Limb (tissue), 2 donors: Measurements from ENCODE around the gene ZNF580.
A peak's percentile ranks its signal among the peaks of the same experiment; 100 is the strongest.

Source experiments
- DNase-seq, 2 donors: peaks; one replicate each; pipeline ENCODE4 v3.0.0-alpha.2; 2016; ENCODE audit errors: extremely low spot score in 2 of 2

ZNF580 gene

GRCh38 chr19:55645512-55645881, 4.7 kb downstream of the ZNF580 start:
- no peak for DNase-seq

GRCh38 chr19:55646889-55647731, 6.3 kb downstream of the ZNF580 start:
- no peak for DNase-seq

- DNase-seq = peak; percentile 80 to 90
Measured at GRCh38 chr19:55647732-55648584, 7.2 kb downstream of the ZNF580 start, which contains the start of gene CCDC106. TSS of gene CCDC106 (plus strand) at chr19:55648212. CDS start at chr19:55649047, 835 bp downstream.

GRCh38 chr19:55648585-55649267, 7.9 kb downstream of the ZNF580 start:
- DNase-seq = peak in 1 of 2 donors; percentile 38

- DNase-seq = peak in 1 of 2 donors; percentile 28
Measured at GRCh38 chr19:55649268-55650125, 8.7 kb downstream of the ZNF580 start.

- no peak for DNase-seq
Measured at GRCh38 chr19:55650126-55650557, 9.3 kb downstream of the ZNF580 start.

GRCh38 chr19:55650602-55651230, 9.9 kb downstream of the ZNF580 start:
- peak in 1 of 2 donors; percentile 26 for DNase-seq

GRCh38 chr19:55651236-55651635, 10.4 kb downstream of the ZNF580 start:
- peak in 1 of 2 donors; percentile 34 for DNase-seq

- peak in 1 of 2 donors; percentile 52 for DNase-seq
Measured at GRCh38 chr19:55652311-55653128, 11.7 kb downstream of the ZNF580 start.

- peak; percentile 99 to 100 for DNase-seq
Measured at GRCh38 chr19:55653651-55654322, 13.0 kb downstream of the ZNF580 start.

- peak; percentile 99 to 100 for DNase-seq
Measured at GRCh38 chr19:55654323-55654867, 13.6 kb downstream of the ZNF580 start.

GRCh38 chr19:55654868-55655647, 14.3 kb downstream of the ZNF580 start, which contains the start of gene U2AF2:
TSS of gene U2AF2 (plus strand) at chr19:55655035. CDS start at chr19:55655105, 70 bp downstream.
- DNase-seq = peak; percentile 96 to 99

- no peak for DNase-seq
Measured at GRCh38 chr19:55655648-55656040, 14.8 kb downstream of the ZNF580 start.

GRCh38 chr19:55656552-55656951, 15.8 kb downstream of the ZNF580 start:
- no peak for DNase-seq

- DNase-seq = no peak
Measured at GRCh38 chr19:55656988-55657747, 16.4 kb downstream of the ZNF580 start.

- no peak for DNase-seq
Measured at GRCh38 chr19:55658846-55659459, 18.2 kb downstream of the ZNF580 start.
